Activated naive CD4-positive, alpha-beta T cell treated with anti-CD3 and anti-CD28 coated beads for 36 hours (primary cell): Measurements from ENCODE around the gene PTPRU. TPM values are rescaled to one million over a fixed set of nuclear protein-coding genes. Genes with fewer than 3 reads are reported as not detected.
"Not testable (repeated sequence)": the region's sequence is repeated elsewhere in the genome, so short reads cannot be mapped to it uniquely, and the experiment has no call there.

Experiments
- CTCF ChIA-PET: fragments of 350-600 bp; sonication (Branson Sonifier 250); formaldehyde crosslinking; loops from one replicate; lab custom pipeline; 2021; ENCODE audit warnings: antibody characterized with exemption; lab: Charles Lee
- DNase-seq: peaks from one replicate; pipeline ENCODE4 v3.0.0-alpha.2; 2020
- H3K27ac Mint-ChIP-seq: one replicate; pipeline ENCODE4 v1.8.0; 2021; ENCODE audit warnings: mild to moderate bottlenecking, mixed read lengths
- H3K27me3 Mint-ChIP-seq: one replicate; pipeline ENCODE4 v1.8.0; 2021; ENCODE audit warnings: low read depth, mixed read lengths
- H3K36me3 Mint-ChIP-seq: one replicate; pipeline ENCODE4 v1.8.0; 2021; ENCODE audit warnings: low read depth, mixed read lengths
- H3K4me1 Mint-ChIP-seq: one replicate; pipeline ENCODE4 v1.8.0; 2021; ENCODE audit warnings: low read depth, mixed read lengths
- H3K4me3 Mint-ChIP-seq: one replicate; pipeline ENCODE4 v1.8.0; 2021; ENCODE audit warnings: mild to moderate bottlenecking, moderate library complexity, mixed read lengths
- H3K9me3 Mint-ChIP-seq: one replicate; pipeline ENCODE4 v1.8.0; 2021; ENCODE audit warnings: mixed read lengths
- intact Hi-C: fragments of 100-400 bp; cut with micrococcal nuclease; formaldehyde crosslinking; loops from one replicate; pipeline ENCODE4 v1.15.1; 2023
- total RNA-seq, 2 experiments: library from RNA; stranded (reverse); gene quantifications; one replicate each; pipeline ENCODE4 v1.2.3, GENCODE V29; 2021

PTPRU gene
- total RNA-seq, 2 experiments from 2014 or later = 0.15 to 0.38 TPM

- intact Hi-C loops = no loop called here
- DNase-seq = no peak
- H3K9me3 Mint-ChIP-seq = no peaks in the 10 kb centered on the region
- H3K36me3 Mint-ChIP-seq = peaks cover 9% of the 10 kb centered on the region
- no peaks in the 10 kb centered on the region for H3K4me1 Mint-ChIP-seq
- H3K27me3 Mint-ChIP-seq = no peaks in the 10 kb centered on the region
- no peak overlapping the region for H3K27ac Mint-ChIP-seq
- H3K4me3 Mint-ChIP-seq = no peak overlapping the region
- CTCF ChIA-PET = no interaction called here
These were observed 12.8 kb upstream of the PTPRU start for GRCh38 chr1:29223521-29223920.

- no peaks in the 10 kb centered on the region for H3K9me3 Mint-ChIP-seq
- H3K4me1 Mint-ChIP-seq = peaks cover under 1% of the 10 kb centered on the region
- CTCF ChIA-PET = no interaction called here
- H3K36me3 Mint-ChIP-seq = peaks cover 10% of the 10 kb centered on the region
- intact Hi-C loops = no loop called here
- no peak for DNase-seq
- no peak overlapping the region for H3K27ac Mint-ChIP-seq
- no peaks in the 10 kb centered on the region for H3K27me3 Mint-ChIP-seq
- no peak overlapping the region for H3K4me3 Mint-ChIP-seq
These were observed 11.9 kb upstream of the PTPRU start for GRCh38 chr1:29224356-29224837.

- CTCF ChIA-PET = no interaction called here
- Mint-ChIP-seq H3K27me3 (no peaks in the 10 kb centered on the region), H3K9me3 (no peaks in the 10 kb centered on the region), H3K36me3 (peaks cover 9% of the 10 kb centered on the region), H3K4me3 (no peak overlapping the region), H3K4me1 (peaks cover 7% of the 10 kb centered on the region), H3K27ac (no peak overlapping the region)
- DNase-seq = no peak
- intact Hi-C loops = no loop called here
These were observed 11.0 kb upstream of the PTPRU start for GRCh38 chr1:29225361-29225760.

GRCh38 chr1:29227511-29227910 lies 8.8 kb upstream of the PTPRU start:
- no peak for DNase-seq
- peaks cover 11% of the 10 kb centered on the region for H3K4me1 Mint-ChIP-seq
- H3K9me3 Mint-ChIP-seq = no peaks in the 10 kb centered on the region
- H3K36me3 Mint-ChIP-seq = peaks cover 4% of the 10 kb centered on the region
- H3K4me3 Mint-ChIP-seq = no peak overlapping the region
- no peaks in the 10 kb centered on the region for H3K27me3 Mint-ChIP-seq
- intact Hi-C loops = no loop called here
- CTCF ChIA-PET = no interaction called here
- no peak overlapping the region for H3K27ac Mint-ChIP-seq

- Mint-ChIP-seq H3K4me3 (peak overlapping the region; percentile 96), H3K27me3 (peaks cover 3% of the 10 kb centered on the region), H3K9me3 (no peaks in the 10 kb centered on the region), H3K4me1 (peaks cover 11% of the 10 kb centered on the region), H3K36me3 (peaks cover 1% of the 10 kb centered on the region), H3K27ac (peak overlapping the region; percentile 80)
- intact Hi-C loops = loop anchor here (2.0 to 10.0 kb wide), 3 partner anchors 49 to 485 kb away; partner anchors contain the start of gene SRSF4
- DNase-seq = no peak
- CTCF ChIA-PET = interaction anchor here (0.6 to 1.5 kb wide), 3 partner anchors 28 to 348 kb away, joined by 3 to 5 read pairs (median 3); no protein-coding TSS in a partner anchor
These were observed 6.1 kb upstream of the PTPRU start for GRCh38 chr1:29230204-29230552.

- Mint-ChIP-seq H3K4me1 (peaks cover 11% of the 10 kb centered on the region), H3K9me3 (no peaks in the 10 kb centered on the region), H3K27ac (peak within 1 kb of the TSS; percentile 80), H3K27me3 (peaks cover 4% of the 10 kb centered on the region), H3K36me3 (peaks cover 1% of the 10 kb centered on the region), H3K4me3 (peak within 1 kb of the TSS; percentile 96)
- CTCF ChIA-PET = interaction anchor here (0.6 to 1.2 kb wide), 4 partner anchors 122 to 1419 kb away, joined by 3 read pairs; no protein-coding TSS in a partner anchor
- DNase-seq = peak; percentile 96
- intact Hi-C loops = loop anchor here (1.0 to 10.0 kb wide), 4 partner anchors 50 to 484 kb away; partner anchors contain the start of gene SRSF4
These were observed 5.6 kb upstream of the PTPRU start, which contains the start of gene MECR for GRCh38 chr1:29230553-29231378. TSS of gene MECR (minus strand) at chr1:29230934. CDS start at chr1:29230906, 28 bp downstream.

GRCh38 chr1:29232387-29232786 lies 3.9 kb upstream of the PTPRU start:
- H3K27me3 Mint-ChIP-seq = peaks cover 14% of the 10 kb centered on the region
- intact Hi-C loops = loop anchor here (10.0 kb wide), 2 partner anchors 112 to 482 kb away; no protein-coding TSS in a partner anchor
- peaks cover 19% of the 10 kb centered on the region for H3K4me1 Mint-ChIP-seq

GRCh38 chr1:29233693-29234092 lies 2.6 kb upstream of the PTPRU start:
- H3K4me1 Mint-ChIP-seq = peaks cover 24% of the 10 kb centered on the region
- H3K27me3 Mint-ChIP-seq = peaks cover 20% of the 10 kb centered on the region
- peaks cover 1% of the 10 kb centered on the region for H3K36me3 Mint-ChIP-seq
- CTCF ChIA-PET = interaction anchor here (0.6 kb wide), 1 partner anchor 1583 kb away, joined by 3 read pairs; no protein-coding TSS in a partner anchor
- no peak for DNase-seq
- no peaks in the 10 kb centered on the region for H3K9me3 Mint-ChIP-seq
- no peak overlapping the region for H3K4me3 Mint-ChIP-seq
- intact Hi-C loops = loop anchor here (10.0 kb wide), 2 partner anchors 111 to 481 kb away; no protein-coding TSS in a partner anchor
- H3K27ac Mint-ChIP-seq = no peak overlapping the region

More at GRCh38 chr1:29232387-29232786, 3.9 kb upstream of the PTPRU start:
- no peak for DNase-seq
- Mint-ChIP-seq H3K27ac (no peak overlapping the region), H3K4me3 (no peak overlapping the region), H3K36me3 (peaks cover 1% of the 10 kb centered on the region), H3K9me3 (no peaks in the 10 kb centered on the region)
- CTCF ChIA-PET = no interaction called here

- CTCF ChIA-PET = no interaction called here
- Mint-ChIP-seq H3K4me1 (peaks cover 23% of the 10 kb centered on the region), H3K36me3 (no peaks in the 10 kb centered on the region), H3K27me3 (peaks cover 28% of the 10 kb centered on the region), H3K27ac (no peak overlapping the region), H3K4me3 (no peak overlapping the region), H3K9me3 (no peaks in the 10 kb centered on the region)
- no peak for DNase-seq
- intact Hi-C loops = loop anchor here (10.0 kb wide), 2 partner anchors 110 to 480 kb away; no protein-coding TSS in a partner anchor
These were observed 1.9 kb upstream of the PTPRU start for GRCh38 chr1:29234471-29234870.

GRCh38 chr1:29234881-29235280 lies 1.4 kb upstream of the PTPRU start:
- CTCF ChIA-PET, DNase-seq, H3K27ac Mint-ChIP-seq, H3K36me3 Mint-ChIP-seq, H3K9me3 Mint-ChIP-seq, H3K4me3 Mint-ChIP-seq: not testable (repeated sequence)
- intact Hi-C loops = loop anchor here (5.0 to 10.0 kb wide), 3 partner anchors 110 to 852 kb away; no protein-coding TSS in a partner anchor
- Mint-ChIP-seq H3K27me3 (peaks cover 32% of the 10 kb centered on the region), H3K4me1 (peaks cover 19% of the 10 kb centered on the region)

- Mint-ChIP-seq H3K27ac (no peak overlapping the region), H3K9me3 (no peaks in the 10 kb centered on the region), H3K36me3 (no peaks in the 10 kb centered on the region), H3K4me1 (peaks cover 14% of the 10 kb centered on the region), H3K4me3 (peak overlapping the region; percentile 65), H3K27me3 (peaks cover 44% of the 10 kb centered on the region)
- intact Hi-C loops = loop anchor here (1.0 to 10.0 kb wide), 6 partner anchors 108 to 1472 kb away; no protein-coding TSS in a partner anchor
- DNase-seq = peak; percentile 16
- CTCF ChIA-PET = interaction anchor here (0.6 to 1.4 kb wide), 4 partner anchors 15 to 611 kb away, joined by 3 read pairs; no protein-coding TSS in a partner anchor
These were observed 398 bp downstream of the PTPRU start for GRCh38 chr1:29236712-29237128.

- no peak for DNase-seq
- CTCF ChIA-PET = interaction anchor here (0.8 to 1.4 kb wide), 3 partner anchors 14 to 610 kb away, joined by 3 read pairs; no protein-coding TSS in a partner anchor
- Mint-ChIP-seq H3K4me1 (peaks cover 14% of the 10 kb centered on the region), H3K27ac (no peak overlapping the region), H3K4me3 (peak overlapping the region; percentile 65), H3K9me3 (no peaks in the 10 kb centered on the region), H3K27me3 (peaks cover 44% of the 10 kb centered on the region), H3K36me3 (no peaks in the 10 kb centered on the region)
- intact Hi-C loops = loop anchor here (2.0 to 10.0 kb wide), 5 partner anchors 108 to 1144 kb away; no protein-coding TSS in a partner anchor
These were observed 953 bp downstream of the PTPRU start for GRCh38 chr1:29237129-29237821.
